Stimulated activated CD8-positive, alpha-beta memory T cell treated with anti-CD3 and anti-CD28 coated beads, Interleukin-15, amount 100 ng/mL, for 4 hours (primary cell): Measurements from ENCODE around the gene STRIP1.

Experiments
- DNase-seq, 2 donors: peaks; one replicate each; pipeline ENCODE4 v3.0.0-alpha.2; 2020; ENCODE audit warnings: low read depth in 2 of 2

STRIP1 gene

DNA sequence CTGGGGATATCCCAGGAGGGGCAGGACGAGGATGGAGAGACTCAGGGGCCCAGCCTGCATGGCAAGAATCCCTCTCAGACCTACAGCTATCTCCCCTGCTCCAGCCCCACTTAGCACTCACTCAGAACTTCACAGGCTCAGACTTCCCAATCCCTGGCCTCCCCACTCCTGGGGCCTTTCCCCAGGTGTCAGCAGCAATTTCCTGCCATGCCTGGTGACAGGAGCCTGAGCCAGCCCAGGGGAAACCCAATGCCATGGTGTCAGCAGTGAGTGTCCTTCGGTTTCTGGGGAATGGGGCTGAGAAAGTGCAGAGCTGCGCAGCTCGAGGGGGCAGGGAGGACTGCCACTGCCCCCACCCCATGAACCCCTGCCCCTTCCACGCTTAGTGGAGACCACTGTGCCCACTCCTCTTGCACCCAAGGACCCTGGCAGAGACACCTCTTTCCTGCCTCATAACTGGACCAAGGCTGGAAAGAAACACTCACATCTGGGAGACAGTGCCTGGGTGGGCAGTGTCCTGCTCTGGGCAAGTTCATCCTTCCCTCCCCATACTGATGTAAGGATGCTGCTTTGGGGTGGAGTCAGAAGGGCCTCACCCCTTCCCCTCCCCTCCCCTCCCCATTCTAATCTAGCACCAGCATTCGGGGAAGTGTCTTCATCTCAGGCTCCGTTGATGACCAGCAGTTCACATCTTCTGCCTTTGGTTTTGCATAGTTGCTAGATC, 60.7 kb downstream of the STRIP1 start:
- no peak for DNase-seq

DNA sequence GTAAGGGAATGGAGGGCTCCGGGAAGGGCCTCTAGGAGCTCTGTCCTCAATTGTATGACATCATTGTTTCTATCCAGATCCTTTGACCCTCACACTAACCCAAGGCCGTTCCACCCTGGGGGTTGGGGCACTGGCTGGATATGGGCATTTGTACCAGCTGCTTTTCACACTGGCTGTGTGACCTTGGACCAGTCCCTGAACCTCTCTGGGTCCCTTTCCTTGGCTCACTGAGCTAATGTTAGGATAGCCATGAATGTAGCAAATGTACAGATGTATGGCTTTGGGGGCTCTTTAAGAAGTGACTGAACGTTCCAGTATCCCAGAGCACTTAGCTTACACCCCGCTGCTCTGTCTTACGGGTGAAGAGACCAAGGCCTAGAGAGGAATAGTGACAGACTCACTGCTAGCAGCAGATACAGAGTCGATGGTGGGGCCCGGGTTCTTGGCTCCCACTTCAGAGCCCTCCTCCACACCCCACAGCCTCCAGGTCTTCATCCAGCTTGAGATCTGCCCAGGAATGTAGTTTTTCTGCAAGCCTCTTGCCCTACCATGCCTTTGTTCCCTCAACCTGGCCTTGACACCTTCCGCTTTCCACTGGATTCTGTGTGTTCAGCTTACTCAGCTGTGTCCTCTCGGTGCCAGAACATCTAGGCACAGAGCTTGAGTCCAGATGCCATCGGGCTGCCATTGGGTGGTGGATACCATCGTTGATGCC, 63.2 kb downstream of the STRIP1 start:
- no peak for DNase-seq

DNA sequence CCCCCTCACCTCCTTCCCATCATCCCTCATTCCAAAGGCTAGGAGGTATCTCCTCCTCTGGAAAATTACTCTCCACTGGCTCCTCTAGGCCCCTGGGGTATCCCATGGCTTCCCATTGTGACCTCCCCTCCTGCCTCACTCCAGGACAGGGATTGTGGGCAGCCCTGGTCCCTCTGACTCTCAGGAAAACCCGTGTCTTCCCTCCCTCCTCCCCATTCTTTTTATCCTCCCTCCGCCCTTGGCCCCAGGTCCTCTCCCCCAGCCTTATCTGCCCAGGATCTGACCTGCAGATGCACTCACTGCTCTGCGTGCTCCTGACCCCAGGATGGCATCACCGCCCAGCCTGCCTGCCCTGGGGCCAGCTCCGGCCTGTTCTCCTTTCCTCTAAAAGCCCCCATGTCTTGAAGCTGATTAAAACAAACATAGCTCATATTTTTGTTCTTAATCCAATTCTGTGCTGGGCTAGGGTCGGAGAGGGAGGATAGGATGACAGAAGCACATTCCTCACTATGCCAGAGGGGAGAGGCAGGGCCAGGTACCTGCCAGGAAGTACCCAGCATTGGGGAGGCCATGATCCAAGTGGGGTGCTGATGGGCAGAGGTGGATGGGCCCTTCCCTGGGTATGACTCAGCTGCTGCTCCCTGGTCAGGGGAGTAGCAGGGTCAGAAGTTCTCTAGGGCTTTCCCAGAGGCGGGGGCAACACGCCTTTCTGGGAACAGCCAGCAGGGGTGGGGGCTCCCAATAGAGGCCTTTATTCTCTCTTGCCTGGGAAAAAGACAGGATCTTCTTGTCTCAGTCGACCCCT, 64.0 kb downstream of the STRIP1 start:
- no peak for DNase-seq

DNA sequence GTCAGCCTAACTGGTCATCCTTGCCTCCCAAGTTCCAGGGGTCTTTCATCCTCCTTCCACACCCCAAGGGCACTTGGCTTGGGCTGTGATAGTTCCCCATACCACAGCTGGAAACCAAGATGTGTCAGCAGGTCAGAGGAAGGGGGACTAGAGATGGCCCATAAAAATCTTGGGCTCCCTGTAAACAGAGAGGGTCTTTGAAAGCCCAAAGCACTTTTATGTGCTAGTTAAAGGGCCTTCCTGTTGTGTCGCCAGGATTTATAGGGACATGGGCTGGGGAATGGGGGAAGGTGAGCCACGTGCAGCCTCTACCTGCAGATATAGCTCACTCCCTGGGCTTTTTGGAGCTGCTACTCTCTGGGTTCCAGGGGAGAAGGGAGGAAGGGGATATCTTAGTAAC, 65.9 kb downstream of the STRIP1 start:
- DNase-seq: no peak

- no peak for DNase-seq
Measured at GRCh38 chr1:110102081-110102480, 67.7 kb downstream of the STRIP1 start.
